ENCODE results near the gene SUSD1. TPM values are rescaled to one million over a fixed set of nuclear protein-coding genes. Genes with fewer than 3 reads are reported as not detected.

The SUSD1 gene
- total RNA-seq, 1 experiment from 2014 or later: 14.5 TPM

DNA sequence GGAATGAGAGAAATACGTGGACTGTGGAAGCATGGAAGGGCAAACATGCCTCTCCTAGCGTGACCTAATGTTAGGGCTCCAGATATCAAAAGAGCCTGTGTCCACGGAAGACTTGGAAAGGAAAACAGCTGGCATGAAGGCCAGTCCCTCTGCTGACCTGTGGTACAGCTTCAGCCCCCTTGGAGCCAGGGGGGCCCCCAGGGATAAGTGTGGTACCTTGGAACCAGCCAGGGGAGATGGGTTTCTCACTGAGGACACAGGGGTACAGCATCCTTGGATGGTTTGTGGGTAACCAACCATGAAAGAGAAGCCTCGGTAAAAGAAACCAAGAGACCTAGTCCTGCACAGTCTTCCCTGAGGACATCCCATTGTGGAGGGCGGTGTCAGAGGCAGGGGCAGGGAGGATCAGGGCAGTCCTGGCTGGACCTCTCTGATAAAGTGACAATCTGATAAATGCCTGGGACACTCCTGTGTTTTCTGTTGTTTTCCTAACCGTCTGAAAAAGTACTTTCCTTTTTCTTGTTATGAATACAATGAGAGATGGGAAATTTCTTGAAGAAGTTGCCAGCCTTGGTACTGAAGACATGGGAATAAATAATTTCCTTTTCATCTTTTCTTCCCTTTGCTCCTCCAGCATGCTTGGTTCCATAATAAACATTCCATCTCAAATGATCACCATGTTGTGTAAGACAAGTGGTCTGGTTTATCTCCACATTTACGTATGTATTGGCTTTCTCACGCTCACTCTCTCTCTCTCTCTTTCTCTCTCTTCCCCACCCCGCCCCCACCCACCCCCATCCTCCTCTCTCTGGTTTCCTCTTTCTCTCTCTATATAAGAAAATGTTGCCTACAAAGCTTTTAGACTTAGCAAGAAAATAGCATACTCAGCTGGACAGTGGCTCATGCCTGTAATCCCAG, 102.1 kb downstream of the SUSD1 start:
- DNase-seq: no peak
- no peak overlapping the region for H3K9ac ChIP-seq (ENCODE audit: low read length)
- no peaks in the 10 kb centered on the region for H3K9me3 ChIP-seq (ENCODE audit: low read length)
- no peaks in the 10 kb centered on the region for H3K4me1 ChIP-seq (ENCODE audit: low read length)
- no peaks in the 10 kb centered on the region for H3K36me3 ChIP-seq (ENCODE audit: insufficient read depth, low read length)
- no peak overlapping the region for H2AFZ ChIP-seq (ENCODE audit: low read length)
- H3K27me3 ChIP-seq (ENCODE audit: low read length): no peaks in the 10 kb centered on the region
- no peaks in the 10 kb centered on the region for H3K9me2 ChIP-seq (replicated peaks; ENCODE audit: insufficient read depth, low read length)
- H3K79me2 ChIP-seq (ENCODE audit: low read length): no peaks in the 10 kb centered on the region
- no peak overlapping the region for H3K4me2 ChIP-seq (ENCODE audit: low read depth, low read length, poor library complexity, severe bottlenecking)
- H3K4me3 ChIP-seq (ENCODE audit: low read length): no peak overlapping the region
- H3K27ac ChIP-seq (ENCODE audit: low read length): no peak overlapping the region
- no peaks in the 10 kb centered on the region for H4K20me1 ChIP-seq (ENCODE audit: insufficient read depth, low read depth, low read length)

DNA sequence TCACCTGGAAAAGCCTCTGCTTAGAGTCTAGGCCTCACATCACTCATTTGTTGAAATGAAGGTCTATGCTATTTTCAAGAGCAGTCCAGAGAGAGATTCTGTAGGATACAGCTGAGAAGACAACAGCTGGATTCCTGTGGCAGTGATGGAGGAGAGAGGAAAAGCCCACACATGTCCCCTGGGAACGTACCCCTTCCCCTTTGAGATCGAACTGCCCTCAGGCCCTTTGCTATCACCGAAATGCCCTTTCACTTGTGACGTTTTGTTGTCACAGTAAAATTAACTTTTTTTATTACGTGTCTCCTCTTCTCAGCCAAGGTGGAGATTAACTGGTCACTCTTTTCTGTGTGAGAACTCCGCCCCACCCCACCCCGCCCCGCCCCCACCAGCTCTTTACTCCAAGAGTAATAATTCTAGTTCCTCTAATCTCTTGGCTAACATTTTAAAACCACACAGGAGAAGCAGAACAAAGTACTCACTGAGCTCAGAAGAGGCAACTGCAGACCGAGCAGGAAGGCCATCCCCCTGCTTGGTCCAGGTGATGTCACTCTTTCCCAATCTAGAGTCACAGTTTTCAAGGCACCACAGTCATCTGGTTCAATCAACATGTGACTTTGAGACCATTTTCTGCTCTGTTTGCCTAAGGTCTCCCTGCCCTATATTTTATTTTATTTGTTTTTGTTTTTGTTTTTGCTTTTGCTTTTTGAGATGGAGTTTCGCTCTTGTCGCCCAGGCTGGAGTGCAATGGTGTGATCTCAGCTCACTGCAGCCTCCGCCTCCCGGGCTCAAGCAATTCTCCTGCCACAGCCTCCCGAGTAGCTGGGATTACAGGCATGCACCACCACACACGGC, 105.6 kb downstream of the SUSD1 start:
- Histone ChIP-seq H3K9me2 (replicated peaks; ENCODE audit: insufficient read depth, low read length) (no peaks in the 10 kb centered on the region), H3K4me3 (ENCODE audit: low read length) (no peak overlapping the region), H3K27me3 (ENCODE audit: low read length) (no peaks in the 10 kb centered on the region), H3K36me3 (ENCODE audit: insufficient read depth, low read length) (no peaks in the 10 kb centered on the region), H3K27ac (ENCODE audit: low read length) (no peak overlapping the region), H3K4me2 (ENCODE audit: low read depth, low read length, poor library complexity, severe bottlenecking) (no peak overlapping the region), H4K20me1 (ENCODE audit: insufficient read depth, low read depth, low read length) (no peaks in the 10 kb centered on the region), H3K9ac (ENCODE audit: low read length) (no peak overlapping the region), H3K79me2 (ENCODE audit: low read length) (no peaks in the 10 kb centered on the region), H3K9me3 (ENCODE audit: low read length) (no peaks in the 10 kb centered on the region), H3K4me1 (ENCODE audit: low read length) (no peaks in the 10 kb centered on the region), H2AFZ (ENCODE audit: low read length) (no peak overlapping the region)
- no peak for DNase-seq

DNA sequence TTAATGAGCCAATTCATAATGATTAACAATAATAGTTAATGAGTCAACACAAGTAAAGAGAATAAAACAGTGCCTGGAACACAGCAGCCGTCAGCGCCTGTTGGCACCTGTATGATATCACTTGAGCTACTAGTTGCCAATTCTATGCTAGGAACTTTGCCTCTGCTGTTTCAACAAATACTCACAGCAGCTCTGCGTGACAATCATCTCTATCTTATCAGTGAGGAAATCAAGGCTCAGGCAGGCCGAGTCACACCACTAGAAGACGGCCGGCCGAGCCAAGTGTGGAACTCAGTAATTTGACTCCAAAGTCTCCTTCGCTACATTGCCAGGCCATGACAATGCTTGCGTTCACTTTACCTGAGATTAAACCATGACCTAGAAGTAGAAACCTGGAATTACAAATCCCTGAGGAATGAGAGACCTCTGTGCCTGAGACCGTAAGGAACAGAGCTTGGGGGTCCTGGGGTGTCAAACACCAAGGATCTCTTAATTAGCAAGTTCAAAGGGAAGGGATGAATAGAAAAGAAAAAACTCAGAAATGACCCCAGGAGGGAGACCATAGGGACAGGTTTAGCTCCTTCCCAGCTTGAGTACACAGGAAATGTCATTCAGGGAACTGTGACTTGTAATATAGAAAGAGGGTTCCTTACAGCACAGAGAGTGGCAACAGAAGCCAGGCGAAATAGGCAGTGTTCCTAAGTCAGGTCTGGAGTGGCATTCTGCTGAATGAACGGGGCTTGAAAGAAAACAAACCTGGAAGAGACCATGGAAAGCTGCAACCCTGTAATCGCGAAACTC, 109.1 kb downstream of the SUSD1 start:
- H2AFZ ChIP-seq (ENCODE audit: low read length): no peak overlapping the region
- H3K36me3 ChIP-seq (ENCODE audit: insufficient read depth, low read length): no peaks in the 10 kb centered on the region
- H3K79me2 ChIP-seq (ENCODE audit: low read length): no peaks in the 10 kb centered on the region
- H3K27ac ChIP-seq (ENCODE audit: low read length): no peak overlapping the region
- no peak overlapping the region for H3K9ac ChIP-seq (ENCODE audit: low read length)
- H3K4me2 ChIP-seq (ENCODE audit: low read depth, low read length, poor library complexity, severe bottlenecking): no peak overlapping the region
- no peak overlapping the region for H3K4me3 ChIP-seq (ENCODE audit: low read length)
- peaks cover 11% of the 10 kb centered on the region for H3K4me1 ChIP-seq (ENCODE audit: low read length)
- no peaks in the 10 kb centered on the region for H3K9me2 ChIP-seq (replicated peaks; ENCODE audit: insufficient read depth, low read length)
- H4K20me1 ChIP-seq (ENCODE audit: insufficient read depth, low read depth, low read length): no peaks in the 10 kb centered on the region
- H3K27me3 ChIP-seq (ENCODE audit: low read length): no peaks in the 10 kb centered on the region
- DNase-seq: no peak
- no peaks in the 10 kb centered on the region for H3K9me3 ChIP-seq (ENCODE audit: low read length)

DNA sequence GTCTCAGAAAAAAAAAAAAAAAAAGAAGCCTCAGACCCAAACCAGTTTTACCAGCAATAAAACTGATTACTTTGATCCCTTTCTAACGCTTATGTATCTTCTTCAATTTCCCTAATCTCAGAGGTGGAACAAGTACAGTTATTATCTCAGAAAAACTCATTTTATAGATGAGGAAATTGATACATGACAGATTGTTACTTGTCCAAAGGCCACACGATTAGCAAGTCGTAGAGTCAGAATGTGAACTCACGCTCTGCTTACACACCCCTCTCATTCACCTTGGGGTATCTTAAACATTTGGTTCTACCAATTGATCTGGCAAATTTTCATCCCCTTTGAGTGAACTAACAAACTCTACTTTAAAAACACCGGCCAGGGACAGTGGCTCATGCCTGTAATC, 110.2 kb downstream of the SUSD1 start:
- Histone ChIP-seq H3K27ac (ENCODE audit: low read length) (no peak overlapping the region), H3K9me3 (ENCODE audit: low read length) (no peaks in the 10 kb centered on the region), H3K4me3 (ENCODE audit: low read length) (no peak overlapping the region), H3K79me2 (ENCODE audit: low read length) (no peaks in the 10 kb centered on the region), H4K20me1 (ENCODE audit: insufficient read depth, low read depth, low read length) (no peaks in the 10 kb centered on the region), H3K9me2 (replicated peaks; ENCODE audit: insufficient read depth, low read length) (no peaks in the 10 kb centered on the region), H2AFZ (ENCODE audit: low read length) (no peak overlapping the region), H3K9ac (ENCODE audit: low read length) (no peak overlapping the region), H3K4me2 (ENCODE audit: low read depth, low read length, poor library complexity, severe bottlenecking) (no peak overlapping the region), H3K27me3 (ENCODE audit: low read length) (no peaks in the 10 kb centered on the region), H3K36me3 (ENCODE audit: insufficient read depth, low read length) (no peaks in the 10 kb centered on the region), H3K4me1 (ENCODE audit: low read length) (peaks cover 11% of the 10 kb centered on the region)
- no peak for DNase-seq

DNA sequence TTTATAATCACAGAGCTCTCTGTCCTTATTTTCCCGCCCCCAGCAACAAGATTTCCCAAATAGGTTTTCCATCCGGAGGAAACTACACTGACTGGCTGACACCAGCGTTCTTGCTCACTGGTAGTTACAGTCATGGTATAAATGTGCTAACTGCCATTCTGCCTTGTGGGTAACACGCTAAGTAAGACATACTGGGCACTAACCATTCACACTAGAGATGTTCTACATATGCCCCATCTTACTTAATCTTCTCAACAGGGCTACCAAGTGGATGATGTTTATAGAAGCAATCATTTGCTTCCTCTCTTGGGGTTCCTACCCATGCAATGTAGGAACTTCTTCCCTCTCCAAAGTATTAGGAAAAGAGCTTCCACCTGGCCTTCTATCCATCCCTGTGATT, 111.5 kb downstream of the SUSD1 start:
- no peak for DNase-seq
- no peaks in the 10 kb centered on the region for H3K79me2 ChIP-seq (ENCODE audit: low read length)
- H3K9ac ChIP-seq (ENCODE audit: low read length): no peak overlapping the region
- H3K9me3 ChIP-seq (ENCODE audit: low read length): no peaks in the 10 kb centered on the region
- H2AFZ ChIP-seq (ENCODE audit: low read length): no peak overlapping the region
- no peak overlapping the region for H3K27ac ChIP-seq (ENCODE audit: low read length)
- no peaks in the 10 kb centered on the region for H3K27me3 ChIP-seq (ENCODE audit: low read length)
- H3K4me1 ChIP-seq (ENCODE audit: low read length): peaks cover 11% of the 10 kb centered on the region
- no peaks in the 10 kb centered on the region for H3K9me2 ChIP-seq (replicated peaks; ENCODE audit: insufficient read depth, low read length)
- H3K4me2 ChIP-seq (ENCODE audit: low read depth, low read length, poor library complexity, severe bottlenecking): no peak overlapping the region
- H3K36me3 ChIP-seq (ENCODE audit: insufficient read depth, low read length): no peaks in the 10 kb centered on the region
- no peak overlapping the region for H3K4me3 ChIP-seq (ENCODE audit: low read length)
- H4K20me1 ChIP-seq (ENCODE audit: insufficient read depth, low read depth, low read length): no peaks in the 10 kb centered on the region

DNA sequence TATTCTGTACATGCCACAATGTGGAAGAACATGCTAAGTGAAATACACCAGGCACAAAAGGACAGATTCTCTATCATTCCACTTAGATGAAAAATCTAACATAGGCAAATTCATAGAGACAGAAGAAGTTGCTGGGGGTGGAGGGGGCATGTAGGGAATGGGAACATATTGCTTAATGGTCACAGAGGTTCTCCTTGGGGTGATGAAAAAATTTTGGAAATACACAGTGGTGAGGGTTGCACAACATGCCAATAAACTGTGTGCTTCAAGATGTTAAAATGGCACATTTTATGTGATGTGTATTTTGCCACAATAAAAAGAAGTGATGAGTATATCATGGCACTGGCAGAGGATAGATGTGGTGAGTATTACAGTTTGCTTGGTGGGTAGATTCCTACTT, 111.9 kb downstream of the SUSD1 start:
- peaks cover 11% of the 10 kb centered on the region for H3K4me1 ChIP-seq (ENCODE audit: low read length)
- H2AFZ ChIP-seq (ENCODE audit: low read length): no peak overlapping the region
- no peaks in the 10 kb centered on the region for H3K9me3 ChIP-seq (ENCODE audit: low read length)
- H3K9ac ChIP-seq (ENCODE audit: low read length): no peak overlapping the region
- H3K4me3 ChIP-seq (ENCODE audit: low read length): no peak overlapping the region
- H3K79me2 ChIP-seq (ENCODE audit: low read length): no peaks in the 10 kb centered on the region
- no peaks in the 10 kb centered on the region for H3K9me2 ChIP-seq (replicated peaks; ENCODE audit: insufficient read depth, low read length)
- no peak overlapping the region for H3K27ac ChIP-seq (ENCODE audit: low read length)
- H4K20me1 ChIP-seq (ENCODE audit: insufficient read depth, low read depth, low read length): no peaks in the 10 kb centered on the region
- no peak for DNase-seq
- H3K4me2 ChIP-seq (ENCODE audit: low read depth, low read length, poor library complexity, severe bottlenecking): no peak overlapping the region
- H3K27me3 ChIP-seq (ENCODE audit: low read length): no peaks in the 10 kb centered on the region
- H3K36me3 ChIP-seq (ENCODE audit: insufficient read depth, low read length): no peaks in the 10 kb centered on the region

DNA sequence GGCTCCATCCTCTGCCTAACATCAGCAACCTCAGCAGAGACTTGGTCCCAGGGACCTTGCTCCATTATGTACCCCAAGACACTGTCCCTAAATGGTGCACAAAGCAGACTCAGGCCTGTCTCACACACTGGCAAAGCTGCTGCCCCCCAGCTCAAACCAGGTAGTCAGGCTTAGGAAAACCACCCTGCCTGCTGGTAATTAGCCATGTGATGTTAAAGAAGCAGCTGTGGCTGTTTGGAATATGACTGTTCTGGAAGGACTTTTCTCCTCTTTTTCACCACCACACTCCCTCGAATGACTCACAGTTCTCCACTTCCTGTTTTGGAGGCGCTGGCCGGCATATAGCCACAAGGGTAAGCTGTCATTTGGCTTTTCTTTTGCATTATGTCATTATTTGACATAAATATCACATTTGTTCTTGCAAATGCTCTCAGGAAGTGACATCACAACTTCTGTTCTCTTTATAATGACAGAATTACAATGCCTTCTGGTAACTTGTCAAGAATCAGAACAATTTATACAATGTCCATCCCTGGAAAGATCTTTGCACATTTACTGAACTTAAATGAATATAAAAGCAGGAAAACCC, 113.9 kb downstream of the SUSD1 start:
- no peak overlapping the region for H3K4me3 ChIP-seq (ENCODE audit: low read length)
- no peaks in the 10 kb centered on the region for H3K9me3 ChIP-seq (ENCODE audit: low read length)
- H3K27me3 ChIP-seq (ENCODE audit: low read length): no peaks in the 10 kb centered on the region
- H3K79me2 ChIP-seq (ENCODE audit: low read length): no peaks in the 10 kb centered on the region
- H4K20me1 ChIP-seq (ENCODE audit: insufficient read depth, low read depth, low read length): no peaks in the 10 kb centered on the region
- H3K4me2 ChIP-seq (ENCODE audit: low read depth, low read length, poor library complexity, severe bottlenecking): no peak overlapping the region
- peak overlapping the region; percentile 58; the same call in 1 of the 2 replicates for H2AFZ ChIP-seq (ENCODE audit: low read length)
- H3K9me2 ChIP-seq (replicated peaks; ENCODE audit: insufficient read depth, low read length): no peaks in the 10 kb centered on the region
- no peak overlapping the region for H3K9ac ChIP-seq (ENCODE audit: low read length)
- H3K27ac ChIP-seq (ENCODE audit: low read length): no peak overlapping the region
- peak; percentile 72 for DNase-seq
- H3K4me1 ChIP-seq (ENCODE audit: low read length): peaks cover 11% of the 10 kb centered on the region
- H3K36me3 ChIP-seq (ENCODE audit: insufficient read depth, low read length): no peaks in the 10 kb centered on the region

Measured in Karpas-422 (cell line).